Measurements from ENCODE around the gene TREX2.
A peak's percentile ranks its signal among the peaks of the same experiment; 100 is the strongest.

TREX2 gene, protein sequence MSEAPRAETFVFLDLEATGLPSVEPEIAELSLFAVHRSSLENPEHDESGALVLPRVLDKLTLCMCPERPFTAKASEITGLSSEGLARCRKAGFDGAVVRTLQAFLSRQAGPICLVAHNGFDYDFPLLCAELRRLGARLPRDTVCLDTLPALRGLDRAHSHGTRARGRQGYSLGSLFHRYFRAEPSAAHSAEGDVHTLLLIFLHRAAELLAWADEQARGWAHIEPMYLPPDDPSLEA

DNA sequence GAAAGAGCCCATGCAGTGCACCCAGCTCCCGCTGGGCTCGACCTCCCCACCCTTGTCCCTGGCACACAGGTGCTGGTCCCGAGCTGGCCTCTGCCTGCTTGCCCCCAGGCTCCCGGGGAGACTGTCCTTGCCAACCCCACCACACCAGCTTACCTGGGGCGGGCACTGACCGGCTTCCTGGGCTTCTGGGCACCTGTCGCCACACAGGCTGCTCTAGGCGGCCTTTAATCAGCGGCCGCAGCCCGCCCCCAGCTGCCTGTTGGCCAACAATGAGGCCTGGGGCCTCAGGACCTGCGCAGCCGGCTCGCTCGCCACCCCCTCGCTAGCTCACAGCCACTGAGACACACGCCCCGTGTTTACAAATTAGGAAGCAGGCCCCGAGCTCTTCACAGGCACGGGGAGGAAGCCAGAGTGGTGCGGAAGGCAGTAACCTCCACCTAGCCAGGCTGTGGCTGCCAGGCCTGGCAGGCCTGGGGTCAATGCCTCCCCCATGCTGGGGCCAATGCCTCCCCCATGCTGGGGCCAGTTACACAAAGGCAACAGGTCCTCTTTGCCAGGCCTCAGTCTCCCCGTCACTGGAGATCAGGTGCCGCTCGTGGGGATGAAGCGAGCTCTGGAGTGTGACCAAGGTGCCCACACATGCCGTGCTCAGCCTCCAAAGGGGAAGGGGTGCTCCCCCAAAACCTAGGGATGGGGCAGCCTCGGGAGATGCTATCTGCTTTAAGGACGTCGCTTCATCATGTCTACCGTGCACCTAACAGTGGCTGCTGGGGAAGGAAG is at the start of gene TREX2:
Gene TREX2, minus strand, starts transcription at position 201 of the 780 bp plus-strand sequence. CDS start 626 bp downstream, outside the sequence.
- no peak for DNase-seq (ENCODE audit: low spot score)

DNA sequence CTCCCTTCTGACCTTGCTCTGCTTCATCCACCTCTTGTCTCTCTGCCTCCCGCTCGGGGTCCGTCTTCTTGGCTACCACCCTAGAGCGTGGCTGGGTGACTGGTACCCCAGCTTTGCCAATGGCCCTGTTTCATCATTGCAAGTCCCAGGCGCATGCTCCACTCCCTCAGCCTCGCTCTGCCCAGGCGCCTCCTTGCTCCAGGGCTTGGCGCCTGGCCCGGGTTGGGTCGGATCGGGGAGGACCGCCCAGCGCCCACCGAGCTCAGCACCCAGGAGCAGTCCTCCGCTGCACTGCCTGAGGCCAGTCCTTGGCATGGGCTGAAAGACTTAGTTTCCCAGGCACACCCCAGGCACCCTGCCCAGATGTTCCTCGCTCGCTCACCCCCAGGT is 49.5 kb upstream of the TREX2 start:
- DNase-seq (ENCODE audit: low spot score) = no peak

DNA sequence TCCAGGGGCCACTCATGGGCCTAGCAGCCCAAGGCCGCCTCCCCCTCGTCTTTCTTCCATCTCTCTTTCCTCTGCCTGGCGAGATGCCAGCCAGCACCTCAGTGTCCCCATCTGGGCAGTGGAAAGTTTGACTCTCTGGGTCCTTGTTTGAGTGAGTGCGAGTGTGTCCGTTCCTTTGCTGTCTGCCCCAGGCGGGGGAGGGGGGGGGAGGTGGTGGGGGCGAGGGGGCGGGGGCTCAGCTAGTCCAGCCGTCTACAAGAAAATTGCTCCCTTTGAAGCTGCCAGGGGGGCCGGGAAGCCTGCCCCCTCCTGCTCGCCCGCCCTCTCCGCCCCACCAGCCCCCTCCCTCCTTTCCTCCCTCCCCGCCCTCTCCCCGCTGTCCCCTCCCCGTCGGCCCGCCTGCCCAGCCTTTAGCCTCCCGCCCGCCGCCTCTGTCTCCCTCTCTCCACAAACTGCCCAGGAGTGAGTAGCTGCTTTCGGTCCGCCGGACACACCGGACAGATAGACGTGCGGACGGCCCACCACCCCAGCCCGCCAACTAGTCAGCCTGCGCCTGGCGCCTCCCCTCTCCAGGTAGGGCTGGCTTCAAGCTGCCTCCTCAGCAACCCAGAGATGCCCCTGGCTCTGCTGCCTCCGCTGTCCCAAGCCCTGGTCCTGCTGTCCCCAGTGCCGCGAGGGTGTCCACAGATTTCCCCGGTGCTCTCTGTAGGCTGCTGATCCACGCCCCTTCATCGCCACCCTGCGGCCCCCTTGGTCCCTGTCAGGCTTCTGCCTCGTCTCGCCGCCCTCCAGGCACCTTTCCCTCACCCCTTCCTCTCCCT is 48.9 kb upstream of the TREX2 start, which contains the start of gene BGN:
Gene BGN, plus strand, starts transcription at position 440 of the 821 bp plus-strand sequence. CDS start 9,652 bp downstream, outside the sequence.
- DNase-seq (ENCODE audit: low spot score) = peak; percentile 78

DNA sequence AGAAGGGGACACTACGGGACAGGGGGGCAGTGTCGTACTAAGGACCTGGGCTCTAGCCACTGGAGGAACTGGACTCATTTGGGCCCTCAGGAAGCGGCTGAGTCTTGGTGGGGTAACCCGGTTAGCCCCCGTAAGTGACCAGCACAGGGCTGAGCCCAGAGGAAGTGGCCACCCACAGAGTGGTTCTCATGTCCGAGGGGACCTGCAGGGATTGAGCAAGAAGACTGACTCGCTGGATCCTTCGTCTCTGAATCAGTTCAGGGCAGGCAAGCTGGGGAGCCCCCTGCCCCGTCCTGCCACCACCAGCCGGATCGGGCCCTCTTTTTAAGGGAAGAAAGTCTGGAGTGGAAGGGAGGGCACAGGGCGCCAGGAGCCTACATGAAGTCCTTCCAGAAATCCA is 48.2 kb upstream of the TREX2 start:
- DNase-seq (ENCODE audit: low spot score) = no peak

DNA sequence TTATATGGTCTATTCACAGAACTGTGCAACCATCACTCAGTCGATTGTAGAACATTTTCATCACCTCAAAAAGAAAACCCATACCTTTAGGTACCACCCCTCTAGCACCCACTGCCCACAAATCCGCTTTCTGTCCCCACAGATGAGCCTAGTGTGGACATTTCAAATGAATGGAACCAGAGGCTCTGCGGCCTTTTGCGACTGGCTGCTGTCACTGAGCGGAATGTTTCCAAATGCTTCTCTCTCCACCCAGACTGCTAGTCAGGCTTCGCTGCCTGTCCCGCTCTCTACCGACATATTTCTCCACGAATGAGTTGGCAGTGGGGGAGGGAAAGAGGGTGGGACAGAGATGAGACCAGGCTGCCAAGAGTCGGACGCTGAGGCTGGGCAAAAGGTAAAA is 47.2 kb upstream of the TREX2 start:
- no peak for DNase-seq (ENCODE audit: low spot score)

DNA sequence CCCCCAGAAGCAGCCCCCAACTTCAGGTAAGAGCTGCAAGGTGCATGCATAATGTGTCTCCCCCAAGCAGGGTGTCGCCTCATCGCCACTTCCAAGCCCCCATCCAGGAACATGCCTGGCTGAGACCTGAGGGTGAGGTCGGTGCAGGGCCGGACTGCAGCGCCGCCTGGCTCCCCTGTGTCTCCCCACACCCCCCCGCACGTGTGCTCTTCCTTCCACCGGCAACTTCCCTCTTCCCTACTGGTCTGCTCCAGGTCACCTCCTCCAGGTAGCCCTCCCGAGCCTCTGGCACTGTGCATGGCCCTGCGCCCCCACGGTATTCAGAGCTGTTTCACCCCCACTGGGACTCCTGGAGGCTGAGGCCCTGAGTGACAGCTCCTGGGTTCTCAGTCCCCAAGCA is 46.7 kb upstream of the TREX2 start:
- no peak for DNase-seq (ENCODE audit: low spot score)

DNA sequence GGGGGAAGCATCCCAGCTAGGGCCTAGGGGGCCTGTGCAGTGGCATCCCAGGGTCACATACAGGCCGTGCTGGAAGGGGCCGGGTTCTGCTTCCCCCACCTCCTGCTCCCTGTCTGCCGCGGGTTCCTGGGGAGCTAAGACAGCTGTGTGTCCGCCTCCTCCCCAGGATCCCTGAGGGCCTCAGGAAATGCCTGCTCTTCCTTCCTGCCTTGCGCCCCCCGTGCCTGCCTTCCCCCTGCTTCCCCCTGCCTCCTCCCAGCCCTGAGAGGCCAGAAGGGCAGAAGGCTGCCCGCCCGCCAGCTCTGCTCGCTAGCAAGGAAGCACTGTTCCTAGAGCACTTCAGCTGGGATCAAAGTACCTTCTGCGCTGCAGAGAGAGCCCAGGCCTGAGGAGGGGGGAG is 46.1 kb upstream of the TREX2 start:
- no peak for DNase-seq (ENCODE audit: low spot score)

DNA sequence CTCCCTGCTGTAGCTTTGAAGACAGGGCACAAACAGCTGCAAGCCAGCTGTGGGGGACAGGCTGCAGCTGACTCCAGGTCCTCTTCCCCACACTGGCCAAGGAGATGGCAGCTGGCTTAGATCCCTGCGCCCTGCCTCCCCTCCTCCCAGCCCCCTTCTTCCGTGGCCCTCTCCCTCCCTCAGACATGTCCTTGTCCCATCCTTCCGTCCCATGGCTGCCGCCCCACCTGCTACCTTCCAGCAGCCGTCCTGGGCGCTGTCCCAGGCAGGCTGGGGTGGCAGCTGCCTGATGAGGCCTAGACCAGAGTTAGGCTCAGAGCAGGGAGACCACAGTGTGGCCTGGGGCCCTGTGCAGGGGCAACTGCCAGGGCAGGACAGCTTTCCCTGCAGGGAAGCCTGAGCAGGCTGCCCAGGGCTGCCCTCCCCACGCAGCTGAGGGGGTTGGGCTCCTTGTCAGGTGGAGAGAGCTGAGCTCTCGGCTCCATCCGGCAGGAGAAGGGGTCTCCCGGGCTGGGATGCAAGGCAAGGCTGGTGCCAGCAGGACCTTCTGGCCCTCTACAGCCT is 45.6 kb upstream of the TREX2 start:
- DNase-seq (ENCODE audit: low spot score) = no peak

DNA sequence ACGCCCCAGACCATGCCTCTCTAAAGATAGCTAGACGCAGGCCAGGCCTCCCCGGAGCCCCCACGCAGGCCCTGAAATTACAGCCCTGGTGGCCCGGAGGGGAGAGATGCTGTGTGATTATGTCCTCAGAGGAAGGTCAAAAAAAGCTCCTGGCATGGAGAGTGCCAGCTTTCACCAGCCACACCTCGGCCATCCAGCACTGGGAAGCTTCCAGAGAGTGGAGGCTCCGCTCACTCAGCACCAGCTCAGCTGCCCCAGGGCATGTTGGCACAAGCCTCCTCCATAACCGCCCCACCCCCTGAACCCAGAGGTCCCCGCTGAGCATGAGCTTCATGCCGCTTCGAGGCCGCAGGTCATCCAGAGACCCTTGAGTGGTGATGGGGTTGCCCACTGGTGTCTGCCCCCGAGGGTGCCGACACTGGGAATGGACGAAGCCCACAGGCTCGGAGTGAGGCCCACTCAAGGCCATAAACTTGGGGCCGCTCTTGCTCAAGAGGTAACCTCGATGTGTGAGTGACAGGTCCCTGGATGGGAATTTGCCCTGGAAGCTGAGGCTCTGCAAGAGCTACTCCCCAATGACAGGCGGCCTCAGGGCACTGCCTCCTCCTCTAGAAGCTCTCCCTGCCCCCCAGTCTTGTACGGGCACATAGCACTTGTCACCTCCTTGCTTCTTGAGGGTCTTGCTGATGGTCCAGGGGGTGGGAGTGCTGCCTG is 44.5 kb upstream of the TREX2 start:
- no peak for DNase-seq (ENCODE audit: low spot score)

DNA sequence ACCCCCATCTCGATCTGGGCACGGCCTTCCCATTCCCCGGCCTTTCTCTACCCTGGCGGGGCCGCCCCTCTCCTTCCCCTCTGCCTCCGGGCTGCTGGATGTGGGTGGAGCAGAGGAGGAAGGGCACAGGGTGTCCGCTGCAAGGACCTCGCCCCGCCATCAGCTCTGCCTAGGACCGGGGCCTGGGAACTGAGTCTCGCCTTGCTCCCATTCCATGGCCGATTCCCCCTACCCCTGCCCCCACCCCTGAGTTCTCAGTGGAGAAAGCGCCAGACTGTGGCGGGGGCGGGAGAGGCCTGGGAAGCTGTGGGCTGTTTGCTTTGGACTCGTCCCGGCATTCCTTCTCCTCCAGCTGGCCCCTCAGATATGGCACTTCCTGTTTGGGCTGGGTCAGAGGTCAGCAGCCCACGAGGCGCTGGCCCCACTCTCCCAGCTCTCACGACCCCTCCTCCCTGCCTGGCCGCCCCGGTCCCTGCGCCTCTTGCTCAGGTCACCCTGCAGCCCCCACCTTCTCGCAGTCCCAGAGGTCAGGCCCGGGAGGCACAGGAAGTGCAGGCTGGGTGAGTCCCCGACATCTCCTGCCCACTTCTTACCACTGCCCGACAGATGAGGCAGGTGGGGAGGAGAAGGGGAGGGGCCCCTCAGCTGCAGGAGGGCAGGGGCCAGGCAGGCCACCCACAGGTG is 42.5 kb upstream of the TREX2 start:
- peak; percentile 37 for DNase-seq (ENCODE audit: low spot score)

DNA sequence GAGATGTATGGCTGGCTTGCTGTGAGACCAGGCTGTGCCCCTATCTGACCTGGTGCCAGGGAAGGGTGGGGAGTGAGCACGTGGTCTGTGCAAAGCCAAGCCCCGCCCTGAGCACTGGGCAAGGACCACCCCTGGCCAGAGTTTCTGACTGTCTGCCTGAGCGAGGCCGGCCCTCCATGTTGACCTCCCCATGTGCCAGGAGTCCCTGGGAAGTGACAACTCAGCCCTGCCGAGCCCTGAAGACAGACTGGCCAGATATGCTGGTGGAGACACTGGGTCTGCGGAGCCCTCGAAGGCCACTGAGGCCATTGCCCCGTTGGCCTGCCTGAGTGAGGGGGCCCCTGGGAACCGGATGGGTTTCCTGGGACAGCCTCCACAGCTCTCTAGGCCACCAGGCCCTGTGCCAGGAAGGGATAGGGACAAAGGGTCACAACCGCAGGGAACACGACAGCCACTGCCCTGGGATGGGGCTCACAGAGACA is 41.8 kb upstream of the TREX2 start:
- no peak for DNase-seq (ENCODE audit: low spot score)

DNA sequence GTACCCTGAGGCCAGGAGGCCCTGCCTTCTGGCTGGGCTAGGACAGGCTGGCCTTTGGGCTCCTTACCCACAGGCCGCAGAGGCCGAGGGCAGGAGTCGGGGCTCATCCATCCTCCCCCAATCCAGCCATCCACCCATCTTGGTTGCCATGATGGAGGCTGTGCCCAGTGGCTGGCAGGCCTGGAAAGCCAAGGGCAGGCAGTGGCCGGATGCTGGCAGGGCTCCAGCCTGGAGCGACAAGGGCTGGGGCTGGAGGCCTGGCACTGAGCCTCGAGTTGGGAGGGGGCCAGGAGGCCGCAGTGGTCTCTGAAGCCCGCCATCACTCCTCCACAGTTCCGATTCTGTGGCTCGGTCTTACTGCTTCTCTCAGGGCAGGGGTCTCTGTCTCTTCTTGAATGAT is 40.3 kb upstream of the TREX2 start:
- no peak for DNase-seq (ENCODE audit: low spot score)

DNA sequence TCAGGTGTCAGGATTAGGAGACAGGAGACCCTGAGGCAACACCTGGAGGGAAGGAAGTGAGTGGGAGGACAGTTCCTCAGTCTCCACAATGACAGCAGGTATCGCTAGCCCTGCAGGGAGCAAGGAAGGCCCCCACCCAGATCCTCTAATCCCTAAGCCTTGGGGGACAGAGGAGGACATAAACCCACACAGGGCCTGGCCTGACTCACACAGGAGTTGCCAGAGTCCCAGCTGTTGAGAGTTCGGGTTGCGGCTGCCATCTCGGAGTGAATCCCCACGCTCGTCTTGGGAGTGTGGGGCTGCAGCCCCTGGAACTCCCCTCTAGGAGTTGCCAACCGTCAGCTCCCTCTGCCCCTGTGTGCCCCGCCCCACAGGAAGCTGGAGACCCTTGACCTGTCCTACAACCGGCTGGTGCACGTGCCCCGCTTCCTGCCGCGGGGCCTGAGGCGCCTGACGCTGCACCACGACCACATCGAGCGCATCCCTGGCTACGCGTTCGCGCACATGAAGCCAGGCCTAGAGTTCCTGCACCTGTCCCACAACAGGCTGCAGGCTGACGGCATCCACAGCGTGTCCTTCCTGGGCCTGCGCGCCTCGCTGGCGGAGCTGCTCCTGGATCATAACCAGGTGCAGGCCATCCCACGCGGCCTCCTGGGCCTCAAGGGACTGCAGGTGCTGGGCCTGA is 39.7 kb upstream of the TREX2 start:
- DNase-seq (ENCODE audit: low spot score) = no peak

DNA sequence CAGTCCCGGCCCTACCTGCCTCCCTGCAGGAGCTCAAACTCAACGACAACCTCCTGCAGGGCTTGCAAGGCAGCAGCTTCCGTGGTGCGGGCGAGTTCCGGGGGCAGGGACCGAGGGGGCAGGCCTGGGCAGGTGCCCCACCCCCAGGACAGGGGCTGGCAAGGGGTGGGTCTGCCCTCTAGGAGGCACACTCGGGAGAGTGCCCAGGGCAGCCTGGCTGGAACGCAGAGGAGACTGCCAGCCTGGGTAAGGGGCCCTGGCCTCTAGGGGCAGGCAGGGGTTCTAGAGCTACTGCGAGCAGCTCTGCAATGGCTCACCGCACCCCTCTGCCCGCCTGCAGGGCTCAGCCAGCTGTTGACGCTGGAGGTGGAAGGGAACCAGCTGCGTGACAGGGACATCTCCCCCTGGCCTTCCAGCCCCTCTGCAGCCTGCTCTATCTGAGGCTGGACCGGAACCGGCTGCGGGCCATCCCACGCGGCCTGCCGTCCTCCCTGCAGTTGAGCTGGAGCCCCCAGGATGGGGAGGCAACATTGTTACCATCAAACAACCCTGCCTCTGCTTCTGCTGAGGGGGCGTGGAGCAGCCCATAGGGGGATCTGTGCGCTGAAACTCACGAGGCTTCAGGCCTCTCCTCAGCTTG is 36.6 kb upstream of the TREX2 start:
- DNase-seq (ENCODE audit: low spot score) = no peak

DNA sequence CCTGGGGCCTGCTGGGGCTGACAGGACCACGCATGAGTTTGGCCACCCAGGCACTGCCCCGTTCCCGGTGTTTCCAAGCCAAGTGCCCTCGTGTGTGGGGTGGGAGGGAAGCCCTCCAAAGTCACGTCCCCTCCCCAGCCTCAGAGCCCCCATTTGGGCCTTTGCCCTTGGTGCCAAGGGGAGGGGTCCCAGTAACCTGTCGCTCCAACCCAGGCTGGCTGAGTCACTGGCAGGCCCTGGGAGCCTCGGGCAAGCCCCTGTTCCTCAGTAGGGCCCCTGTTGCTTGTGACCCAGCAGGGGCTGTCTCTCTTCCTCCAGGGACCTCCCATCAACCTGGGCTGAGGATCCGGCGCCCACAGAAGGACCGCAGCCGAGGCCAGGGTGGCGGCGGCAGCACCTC is 35.2 kb upstream of the TREX2 start:
- DNase-seq (ENCODE audit: low spot score) = no peak

DNA sequence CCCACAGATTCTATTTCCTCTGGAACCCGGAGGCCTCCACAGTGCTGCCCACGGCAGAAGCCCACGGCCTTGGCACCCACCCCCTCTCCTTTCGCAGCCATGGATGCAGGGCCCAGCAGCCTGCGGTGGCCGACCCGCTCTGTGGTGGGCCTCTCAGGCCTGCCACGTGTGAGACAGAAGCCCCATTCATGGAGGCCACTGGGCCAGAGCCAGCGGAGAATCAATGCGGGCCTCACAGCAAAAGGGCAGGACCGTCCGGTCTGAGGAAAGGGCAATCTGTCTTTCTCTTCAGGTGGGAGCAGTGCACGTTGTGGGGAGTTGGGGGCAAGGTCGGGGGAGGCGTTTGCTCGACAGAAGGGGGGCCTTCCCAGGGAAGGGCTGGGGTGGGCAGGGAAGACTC is 32.9 kb upstream of the TREX2 start:
- DNase-seq (ENCODE audit: low spot score) = no peak

DNA sequence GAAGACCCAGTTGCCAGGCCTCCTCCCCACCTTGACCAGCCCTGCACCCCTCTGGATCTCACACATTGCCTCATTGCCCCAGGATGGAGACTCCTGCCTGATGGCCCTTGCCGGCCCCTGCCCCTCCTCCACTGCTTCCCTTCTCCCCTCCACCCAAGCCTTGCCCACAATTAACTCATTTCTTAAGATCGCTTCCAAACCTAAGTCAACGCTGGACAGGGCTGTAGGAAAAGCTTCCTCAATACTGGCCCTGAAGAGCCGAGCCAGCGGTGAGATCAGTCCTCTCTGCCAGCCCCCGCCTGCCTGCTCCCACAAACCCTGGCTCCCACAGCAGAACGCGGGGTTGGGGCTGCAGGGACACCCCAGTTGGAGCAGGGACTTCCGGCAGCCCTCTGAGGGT is 32.0 kb upstream of the TREX2 start:
- no peak for DNase-seq (ENCODE audit: low spot score)

DNA sequence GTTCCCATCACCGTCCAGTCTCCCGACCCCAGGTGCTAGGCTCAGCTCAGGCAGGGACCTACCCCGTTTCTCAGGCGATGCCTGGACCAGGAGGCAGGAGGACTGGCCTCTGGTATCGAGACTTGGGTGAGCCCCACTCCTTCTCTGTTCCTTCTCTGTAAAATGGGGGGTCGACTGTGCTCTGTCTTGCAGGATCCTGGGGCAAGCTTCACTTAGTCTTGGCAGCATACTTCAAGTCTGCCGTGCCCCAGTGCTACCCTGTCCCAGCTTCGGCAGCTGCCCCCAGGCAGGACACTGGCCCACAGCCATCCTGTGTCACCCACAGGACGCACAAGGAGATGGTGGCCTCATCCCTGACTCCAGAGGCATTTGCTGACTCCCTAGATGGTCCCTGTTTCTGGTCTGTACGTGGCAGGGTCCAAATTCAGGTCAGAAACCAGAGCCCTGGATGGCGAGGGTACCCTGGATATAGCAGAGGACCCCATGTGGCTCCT is 31.6 kb upstream of the TREX2 start:
- no peak for DNase-seq (ENCODE audit: low spot score)

DNA sequence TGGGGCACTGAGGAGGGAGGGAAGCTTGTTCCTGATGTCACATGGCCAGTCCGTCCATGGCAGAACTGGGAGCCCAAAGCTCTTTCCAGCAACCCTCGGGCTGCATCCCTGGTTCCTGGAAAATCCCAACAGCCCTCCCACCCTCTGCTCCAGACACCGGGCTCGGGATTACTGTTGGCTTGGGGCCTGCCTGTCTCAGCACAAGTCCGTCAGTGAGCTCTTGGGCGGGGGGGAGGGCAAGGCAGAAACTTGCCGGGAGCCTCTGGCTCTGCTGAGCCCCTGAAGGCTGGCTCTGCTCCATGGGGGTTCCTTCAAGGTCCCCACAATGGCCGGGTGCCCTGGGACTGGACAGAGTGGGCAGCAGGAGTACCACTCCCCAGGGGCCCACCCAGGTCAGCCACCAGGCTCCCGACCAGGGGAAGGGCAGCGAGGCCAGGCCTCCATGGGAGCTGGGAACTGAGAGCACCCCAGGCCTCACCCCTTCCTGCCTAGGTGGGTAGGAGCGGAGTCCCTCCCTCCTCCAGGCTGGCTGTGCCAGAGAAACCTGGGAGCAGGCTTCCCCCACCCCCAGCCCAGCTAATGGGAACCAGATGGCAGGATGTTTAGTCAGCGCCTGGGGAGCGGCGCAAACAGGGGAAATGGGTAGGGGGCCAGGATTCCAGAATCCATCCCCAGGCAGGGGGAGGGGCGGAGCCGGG is 31.0 kb upstream of the TREX2 start:
- no peak for DNase-seq (ENCODE audit: low spot score)

Measured in HuH-7 (cell line).